ENCODE measurements around the gene B4GALT6.
A peak's percentile ranks its signal among the peaks of the same experiment; 100 is the strongest.

DNA sequence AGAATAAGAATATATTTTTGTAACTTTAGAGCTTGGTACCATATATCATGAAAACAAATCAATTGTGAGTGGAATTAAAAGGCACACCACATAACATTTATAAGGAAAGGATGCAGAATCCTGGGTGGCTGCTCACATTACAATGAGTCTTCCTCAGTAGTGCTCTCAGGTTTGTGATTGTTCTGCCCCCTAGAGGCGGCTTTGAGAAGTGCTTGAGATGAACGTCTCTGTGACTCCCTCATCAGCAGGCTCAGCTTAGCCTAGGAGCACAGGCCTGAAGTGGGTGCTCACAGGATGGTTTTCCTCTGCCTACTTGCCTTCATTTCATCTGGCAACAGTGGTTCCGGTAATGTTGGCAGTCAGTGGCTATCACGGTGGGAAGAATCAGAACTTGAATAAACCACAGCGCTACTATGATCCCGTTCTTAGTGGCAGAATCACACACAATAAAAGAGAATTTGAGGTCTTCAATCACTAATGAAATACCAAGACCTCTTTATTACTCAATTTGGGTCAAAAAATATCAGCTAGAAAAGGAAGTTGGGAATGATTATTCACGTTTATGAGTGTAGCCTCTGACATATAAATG lies 38.1 kb upstream of the B4GALT6 start:
- TF ChIP-seq, protein P1, sequence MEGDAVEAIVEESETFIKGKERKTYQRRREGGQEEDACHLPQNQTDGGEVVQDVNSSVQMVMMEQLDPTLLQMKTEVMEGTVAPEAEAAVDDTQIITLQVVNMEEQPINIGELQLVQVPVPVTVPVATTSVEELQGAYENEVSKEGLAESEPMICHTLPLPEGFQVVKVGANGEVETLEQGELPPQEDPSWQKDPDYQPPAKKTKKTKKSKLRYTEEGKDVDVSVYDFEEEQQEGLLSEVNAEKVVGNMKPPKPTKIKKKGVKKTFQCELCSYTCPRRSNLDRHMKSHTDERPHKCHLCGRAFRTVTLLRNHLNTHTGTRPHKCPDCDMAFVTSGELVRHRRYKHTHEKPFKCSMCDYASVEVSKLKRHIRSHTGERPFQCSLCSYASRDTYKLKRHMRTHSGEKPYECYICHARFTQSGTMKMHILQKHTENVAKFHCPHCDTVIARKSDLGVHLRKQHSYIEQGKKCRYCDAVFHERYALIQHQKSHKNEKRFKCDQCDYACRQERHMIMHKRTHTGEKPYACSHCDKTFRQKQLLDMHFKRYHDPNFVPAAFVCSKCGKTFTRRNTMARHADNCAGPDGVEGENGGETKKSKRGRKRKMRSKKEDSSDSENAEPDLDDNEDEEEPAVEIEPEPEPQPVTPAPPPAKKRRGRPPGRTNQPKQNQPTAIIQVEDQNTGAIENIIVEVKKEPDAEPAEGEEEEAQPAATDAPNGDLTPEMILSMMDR (IDR thresholded peaks at IDR 0.05), result peak; percentile 53 to 81
- no peak for TF ChIP-seq POLR2A (IDR thresholded peaks at IDR 0.05)

All from suprapubic skin (tissue), 3 donors.